Smooth muscle cell (in vitro differentiated cells): ENCODE data around the gene CFAP69. TPM values are rescaled to one million over a fixed set of nuclear protein-coding genes. Genes with fewer than 3 reads are reported as not detected.
A peak's percentile ranks its signal among the peaks of the same experiment; 100 is the strongest.

ENCODE experiments used
- DNase-seq: peaks from one replicate; lab custom pipeline; 2025; ENCODE audit not compliant: unreplicated experiment; lab: John Stamatoyannopoulos, UW
- H2AFZ ChIP-seq: fragments of 200-600 bp; sonication (generic); 2 replicates; pipeline ENCODE4 v1.6.0; 2016; ENCODE audit warnings: antibody characterized with exemption, low read depth, mild to moderate bottlenecking
- H3F3A ChIP-seq: fragments of 200-600 bp; sonication (generic); 2 replicates; pipeline ENCODE4 v1.6.0; 2017; ENCODE audit warnings: antibody characterized with exemption, low read depth
- H3K27ac ChIP-seq: fragments of 200-600 bp; sonication (generic); 2 replicates; pipeline ENCODE4 v1.5.1; 2016; ENCODE audit warnings: low read depth, mild to moderate bottlenecking
- H3K27me3 ChIP-seq: fragments of 200-600 bp; sonication (generic); 2 replicates; pipeline ENCODE4 v1.6.1; 2016; ENCODE audit warnings: low read depth, mild to moderate bottlenecking
- H3K36me3 ChIP-seq: fragments of 200-600 bp; sonication (generic); 2 replicates; pipeline ENCODE4 v1.5.1; 2016; ENCODE audit warnings: low read depth
- H3K4me1 ChIP-seq: fragments of 200-600 bp; sonication (generic); 2 replicates; pipeline ENCODE4 v1.5.1; 2016; ENCODE audit warnings: low read depth
- H3K4me2 ChIP-seq: fragments of 200-600 bp; sonication (generic); 2 replicates; pipeline ENCODE4 v1.6.0; 2016; ENCODE audit warnings: mild to moderate bottlenecking
- H3K4me3 ChIP-seq: fragments of 200-600 bp; sonication (generic); 2 replicates; pipeline ENCODE4 v1.5.1; 2016; ENCODE audit warnings: mild to moderate bottlenecking
- H3K79me2 ChIP-seq: fragments of 200-600 bp; sonication (generic); 2 replicates; pipeline ENCODE4 v1.6.0; 2016; ENCODE audit warnings: low read depth, mild to moderate bottlenecking
- H3K9ac ChIP-seq: fragments of 200-600 bp; sonication (generic); 2 replicates; pipeline ENCODE4 v1.6.0; 2016; ENCODE audit warnings: low read depth
- H3K9me3 ChIP-seq: fragments of 200-600 bp; sonication (generic); replicated peaks from 2 replicates; pipeline ENCODE4 v1.5.1; 2016; ENCODE audit warnings: low read depth
- H4K20me1 ChIP-seq: fragments of 200-600 bp; sonication (generic); 2 replicates; pipeline ENCODE4 v1.6.0; 2016; ENCODE audit warnings: low read depth
- CTCF ChIP-seq: fragments of 200-600 bp; sonication (generic); IDR thresholded peaks from 2 replicates; pipeline ENCODE4 v1.5.1; 2017; ENCODE audit warnings: borderline replicate concordance, mild to moderate bottlenecking, antibody characterized with exemption; ENCODE audit not compliant: insufficient read depth, poor library complexity, severe bottlenecking
- WGBS: methylation state at CpG from one replicate; pipeline ENCODE4 v1.1.7; 2016; ENCODE audit warnings: low lambda C conversion rate; 5-methylcytosine and 5-hydroxymethylcytosine counted together
- polyA plus RNA-seq: library from polyadenylated mRNA; unstranded; fragments of >200 nt; fragmentation: Nextera tagmentation; extraction: Ambion mirVana; gene quantifications from 2 replicates; pipeline ENCODE4 v1.2.1, GENCODE V29; 2016
- total RNA-seq: library from RNA; depleted of rRNA; stranded (reverse); fragments of >200 nt; gene quantifications from 2 replicates; pipeline ENCODE4 v1.2.3, GENCODE V29; 2014

The CFAP69 gene
- total and polyA plus RNA-seq, 2 experiments from 2014 or later = 0.97 to 8.7 TPM

- H4K20me1 ChIP-seq = no peaks in the 10 kb centered on the region
- no peak for TF ChIP-seq CTCF
- H3K4me2 ChIP-seq = no peak overlapping the region
- H2AFZ ChIP-seq = no peak overlapping the region
- no peak overlapping the region for H3K27ac ChIP-seq
- H3K27me3 ChIP-seq = no peaks in the 10 kb centered on the region
- H3K4me1 ChIP-seq = no peaks in the 10 kb centered on the region
- H3K36me3 ChIP-seq = no peaks in the 10 kb centered on the region
- no peak overlapping the region for H3K4me3 ChIP-seq
- no peak for DNase-seq
- H3K79me2 ChIP-seq = no peaks in the 10 kb centered on the region
- no peaks in the 10 kb centered on the region for H3K9me3 ChIP-seq
- whole genome bisulfite sequencing = 94% methylated on average over 2 of the region's 2 CpGs
- H3K9ac ChIP-seq = no peak overlapping the region
- H3F3A ChIP-seq = no peaks in the 10 kb centered on the region
These were observed 25.6 kb downstream of the CFAP69 start for GRCh38 chr7:90270431-90271178.

- WGBS = 48% methylated on average over 2 of the region's 2 CpGs
- H3K4me2 ChIP-seq = peak overlapping the region; percentile 4
- H3K4me3 ChIP-seq = no peak overlapping the region
- no peak for DNase-seq
- H3K36me3 ChIP-seq = no peaks in the 10 kb centered on the region
- no peaks in the 10 kb centered on the region for H3K27me3 ChIP-seq
- no peaks in the 10 kb centered on the region for H4K20me1 ChIP-seq
- H3K9me3 ChIP-seq = no peaks in the 10 kb centered on the region
- no peak overlapping the region for H2AFZ ChIP-seq
- H3K9ac ChIP-seq = no peak overlapping the region
- H3K79me2 ChIP-seq = no peaks in the 10 kb centered on the region
- H3K27ac ChIP-seq = no peak overlapping the region
- H3K4me1 ChIP-seq = no peaks in the 10 kb centered on the region
- no peak for TF ChIP-seq CTCF
- H3F3A ChIP-seq = no peaks in the 10 kb centered on the region
These were observed 26.8 kb downstream of the CFAP69 start for GRCh38 chr7:90271753-90272152.

GRCh38 chr7:90272242-90272641 is 27.3 kb downstream of the CFAP69 start:
- no peak for TF ChIP-seq CTCF
- DNase-seq = no peak
- no peaks in the 10 kb centered on the region for H4K20me1 ChIP-seq
- no peaks in the 10 kb centered on the region for H3K27me3 ChIP-seq
- H3K4me2 ChIP-seq = peak overlapping the region; percentile 4
- H3K9me3 ChIP-seq = no peaks in the 10 kb centered on the region
- no peak overlapping the region for H3K27ac ChIP-seq
- no peak overlapping the region for H2AFZ ChIP-seq
- H3K4me3 ChIP-seq = no peak overlapping the region
- no peak overlapping the region for H3K9ac ChIP-seq
- H3K36me3 ChIP-seq = no peaks in the 10 kb centered on the region
- H3K79me2 ChIP-seq = no peaks in the 10 kb centered on the region
- no peaks in the 10 kb centered on the region for H3K4me1 ChIP-seq
- H3F3A ChIP-seq = no peaks in the 10 kb centered on the region
- WGBS = 93% methylated on average over 2 of the region's 2 CpGs

- Histone ChIP-seq H3K9ac (no peak overlapping the region), H3K4me2 (no peak overlapping the region), H3F3A (no peaks in the 10 kb centered on the region), H3K79me2 (no peaks in the 10 kb centered on the region), H2AFZ (no peak overlapping the region), H3K27me3 (no peaks in the 10 kb centered on the region), H3K36me3 (no peaks in the 10 kb centered on the region), H3K4me1 (no peaks in the 10 kb centered on the region), H4K20me1 (no peaks in the 10 kb centered on the region), H3K27ac (no peak overlapping the region), H3K9me3 (no peaks in the 10 kb centered on the region), H3K4me3 (no peak overlapping the region)
- no peak for DNase-seq
- no peak for TF ChIP-seq CTCF
These were observed 29.2 kb downstream of the CFAP69 start for GRCh38 chr7:90274161-90274560.
